HG03432 (cell line): ENCODE results near the gene LVRN.
"Not testable (repeated sequence)": the region's sequence is repeated elsewhere in the genome, so short reads cannot be mapped to it uniquely, and the experiment has no call there.

ENCODE experiments used
- ATAC-seq: cut with Tn5 transposase; IDR thresholded peaks from one replicate; pipeline ENCODE4 v1.9.1; 2021; ENCODE audit warnings: mild to moderate bottlenecking, moderate library complexity; ENCODE audit not compliant: unreplicated experiment

The LVRN gene, protein sequence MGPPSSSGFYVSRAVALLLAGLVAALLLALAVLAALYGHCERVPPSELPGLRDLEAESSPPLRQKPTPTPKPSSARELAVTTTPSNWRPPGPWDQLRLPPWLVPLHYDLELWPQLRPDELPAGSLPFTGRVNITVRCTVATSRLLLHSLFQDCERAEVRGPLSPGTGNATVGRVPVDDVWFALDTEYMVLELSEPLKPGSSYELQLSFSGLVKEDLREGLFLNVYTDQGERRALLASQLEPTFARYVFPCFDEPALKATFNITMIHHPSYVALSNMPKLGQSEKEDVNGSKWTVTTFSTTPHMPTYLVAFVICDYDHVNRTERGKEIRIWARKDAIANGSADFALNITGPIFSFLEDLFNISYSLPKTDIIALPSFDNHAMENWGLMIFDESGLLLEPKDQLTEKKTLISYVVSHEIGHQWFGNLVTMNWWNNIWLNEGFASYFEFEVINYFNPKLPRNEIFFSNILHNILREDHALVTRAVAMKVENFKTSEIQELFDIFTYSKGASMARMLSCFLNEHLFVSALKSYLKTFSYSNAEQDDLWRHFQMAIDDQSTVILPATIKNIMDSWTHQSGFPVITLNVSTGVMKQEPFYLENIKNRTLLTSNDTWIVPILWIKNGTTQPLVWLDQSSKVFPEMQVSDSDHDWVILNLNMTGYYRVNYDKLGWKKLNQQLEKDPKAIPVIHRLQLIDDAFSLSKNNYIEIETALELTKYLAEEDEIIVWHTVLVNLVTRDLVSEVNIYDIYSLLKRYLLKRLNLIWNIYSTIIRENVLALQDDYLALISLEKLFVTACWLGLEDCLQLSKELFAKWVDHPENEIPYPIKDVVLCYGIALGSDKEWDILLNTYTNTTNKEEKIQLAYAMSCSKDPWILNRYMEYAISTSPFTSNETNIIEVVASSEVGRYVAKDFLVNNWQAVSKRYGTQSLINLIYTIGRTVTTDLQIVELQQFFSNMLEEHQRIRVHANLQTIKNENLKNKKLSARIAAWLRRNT

GRCh38 chr5:115962239-115962564 is at the start of gene LVRN:
Gene LVRN (plus strand): TSS chr5:115962475. CDS start chr5:115962618, 143 bp downstream.
- no peak for ATAC-seq

GRCh38 chr5:115913623-115914400 is 48.5 kb upstream of the LVRN start:
- ATAC-seq, result not testable (repeated sequence)

GRCh38 chr5:115920171-115920725 is 42.0 kb upstream of the LVRN start:
- no peak for ATAC-seq

DNA sequence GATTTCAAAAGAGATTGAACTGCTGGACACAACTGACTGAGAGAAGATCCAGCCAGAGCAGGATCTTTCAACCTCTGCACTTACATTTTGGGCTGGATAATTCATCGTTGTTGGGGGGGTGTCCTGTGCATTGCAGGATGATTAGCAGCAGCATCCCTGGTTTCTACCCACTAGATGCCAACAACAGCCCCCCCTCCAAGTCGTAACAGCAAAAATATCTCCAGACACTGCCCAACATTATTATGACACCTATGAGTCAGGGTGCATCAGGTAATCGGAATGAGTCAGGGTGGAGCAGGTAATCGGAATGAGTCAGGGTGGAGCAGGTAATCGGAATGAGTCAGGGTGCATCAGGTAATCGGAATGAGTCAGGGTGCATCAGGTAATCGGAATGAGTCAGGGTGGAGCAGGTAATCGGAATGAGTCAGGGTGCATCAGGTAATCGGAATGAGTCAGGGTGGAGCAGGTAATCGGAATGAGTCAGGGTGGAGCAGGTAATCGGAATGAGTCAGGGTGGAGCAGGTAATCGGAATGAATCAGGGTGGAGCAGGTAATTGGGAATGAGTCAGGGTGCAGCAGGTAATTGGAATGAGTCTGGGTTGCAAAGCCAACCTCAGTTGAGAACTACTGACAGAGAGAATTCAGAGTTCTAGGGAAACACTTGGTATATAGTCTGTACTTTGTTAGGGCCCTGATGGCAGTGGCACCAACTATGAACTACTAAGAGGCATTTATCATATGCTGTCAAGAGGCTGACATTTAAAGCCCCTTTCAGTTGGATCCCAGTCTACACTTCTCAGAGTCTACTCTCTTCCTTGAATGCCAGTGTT is 33.5 kb upstream of the LVRN start:
- not testable (repeated sequence) for ATAC-seq

GRCh38 chr5:115930171-115930570 is 32.1 kb upstream of the LVRN start:
- not testable (repeated sequence) for ATAC-seq

DNA sequence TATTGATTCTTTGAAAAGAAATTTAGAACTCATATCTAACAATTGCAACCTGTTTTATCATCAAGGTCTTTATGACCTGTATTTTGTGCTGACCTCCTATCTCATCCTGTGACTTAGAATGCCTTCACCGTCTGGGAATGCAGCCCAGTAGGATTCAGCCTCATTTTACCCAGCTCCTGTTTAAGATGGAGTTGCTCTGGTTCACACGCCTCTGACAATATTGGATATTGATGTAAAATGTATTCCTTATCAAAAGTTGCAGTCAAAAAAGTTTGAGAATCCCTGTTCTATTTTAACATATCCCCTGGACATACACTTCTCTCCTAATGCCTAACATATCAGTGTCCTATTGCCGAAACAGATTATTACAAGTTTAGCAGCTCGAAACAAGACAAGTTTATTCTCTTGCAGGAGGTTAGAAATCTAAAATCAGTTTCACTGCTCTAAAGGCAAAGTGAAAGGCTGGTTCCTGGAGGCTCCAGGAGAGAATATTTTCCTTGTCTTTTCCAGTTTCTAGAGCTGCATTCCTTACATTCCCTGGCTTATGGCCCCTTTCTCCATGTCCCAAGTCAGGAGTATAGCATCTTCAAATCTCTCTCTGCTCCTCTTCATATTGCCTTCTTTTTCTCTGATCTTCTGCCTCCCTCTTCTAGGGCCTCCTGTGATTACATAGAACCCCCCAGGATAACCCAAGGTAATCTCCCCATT is 31.5 kb upstream of the LVRN start:
- ATAC-seq, result no peak

GRCh38 chr5:115932991-115933390 is 29.3 kb upstream of the LVRN start:
- no peak for ATAC-seq

DNA sequence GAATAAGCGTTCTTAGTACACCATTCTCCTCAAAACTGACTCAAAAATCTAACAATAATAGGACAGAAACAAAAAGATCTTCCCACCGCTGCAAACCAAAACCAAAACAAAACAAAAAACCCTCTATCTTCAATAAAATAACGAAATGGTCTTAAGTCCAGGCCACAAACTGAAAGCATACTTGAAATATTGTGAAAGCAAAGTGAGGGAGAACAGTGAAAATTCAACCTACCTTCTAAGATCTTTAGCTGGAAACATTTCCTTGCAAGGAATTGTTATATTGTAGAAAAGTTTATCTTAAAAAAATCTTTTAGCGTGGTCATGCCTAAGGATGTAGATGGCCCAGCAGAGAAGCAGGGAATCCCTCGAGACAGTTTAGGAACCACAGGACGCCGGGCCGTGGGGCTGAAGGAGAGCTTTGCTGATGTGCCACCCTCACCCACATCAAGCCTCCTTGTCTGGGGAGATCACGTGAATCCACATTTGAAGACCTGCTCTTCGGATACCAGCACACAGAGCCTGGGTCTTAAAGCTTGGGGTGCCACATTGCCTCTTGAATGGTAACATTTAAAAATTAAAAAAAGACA is 27.8 kb upstream of the LVRN start:
- ATAC-seq, result no peak

DNA sequence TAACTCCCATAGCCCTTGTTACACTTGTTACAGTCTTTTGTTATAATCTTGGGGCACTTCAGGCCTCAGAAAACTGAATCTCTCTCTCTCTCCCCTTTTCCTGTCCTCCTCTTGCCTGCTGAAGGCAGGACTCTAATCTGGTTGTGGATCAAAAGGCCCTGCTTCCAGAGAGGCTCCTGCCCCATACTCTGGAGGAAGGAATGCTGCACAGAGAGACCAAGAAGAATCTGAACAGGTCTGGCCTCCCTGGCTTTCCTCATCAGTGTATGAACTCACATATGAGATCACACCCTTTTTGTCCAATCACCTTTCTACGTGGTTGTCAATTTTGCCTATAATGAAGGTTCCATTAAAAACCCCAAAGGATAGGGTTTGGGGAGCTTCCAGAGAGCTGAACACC is 26.2 kb upstream of the LVRN start:
- ATAC-seq, result no peak

DNA sequence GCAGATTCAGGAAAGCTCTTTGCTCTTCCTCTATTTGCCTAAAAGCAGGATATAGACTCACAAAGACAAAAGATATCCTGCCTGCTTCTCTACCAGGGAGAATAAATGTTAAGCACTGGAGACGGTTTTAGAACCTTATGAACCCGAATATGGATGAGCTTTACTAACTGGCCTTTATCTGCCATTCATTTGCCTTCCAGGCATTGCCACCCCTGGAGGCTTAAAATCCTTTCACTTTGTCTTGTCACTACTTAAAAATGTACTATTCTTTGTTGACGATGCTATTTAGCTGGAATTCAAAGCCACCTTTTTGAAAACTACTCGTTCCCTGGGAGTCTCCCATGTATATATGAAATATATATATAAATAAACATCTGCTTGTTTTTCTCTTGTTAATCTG is 23.2 kb upstream of the LVRN start:
- no peak for ATAC-seq

DNA sequence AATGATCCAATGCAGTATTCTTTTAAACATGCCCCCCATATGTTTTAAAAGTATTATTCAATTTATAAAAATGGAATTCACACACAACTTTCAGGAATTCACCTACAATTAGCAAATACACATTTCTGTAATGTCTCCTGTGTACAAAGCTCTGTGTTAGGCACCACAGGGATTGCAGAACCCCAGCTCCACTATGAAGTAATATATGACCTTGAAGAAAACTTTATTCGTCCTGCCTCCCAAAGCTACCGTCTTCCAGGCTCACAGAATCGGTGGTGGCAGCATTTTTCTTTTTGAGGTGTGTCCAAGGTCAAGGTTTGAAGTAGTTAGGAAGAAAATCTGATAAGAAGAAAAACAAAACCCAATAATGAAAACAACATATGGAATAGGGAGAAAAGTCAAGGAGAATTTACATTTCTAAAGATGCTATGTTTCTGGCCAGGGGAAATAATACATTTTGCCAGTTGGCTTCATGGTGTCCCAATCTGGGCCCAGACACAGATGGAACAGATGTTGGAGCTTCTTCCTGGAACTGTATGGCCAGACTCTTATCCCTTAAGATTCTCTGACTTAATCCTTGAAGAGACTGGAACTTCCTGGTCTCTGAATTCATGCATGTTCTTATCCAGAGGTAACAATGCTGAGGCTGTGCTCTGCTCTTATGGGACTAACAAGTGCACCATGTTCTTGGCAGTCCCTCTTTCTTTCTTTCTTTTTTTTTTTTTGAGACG is 22.0 kb upstream of the LVRN start:
- no peak for ATAC-seq

DNA sequence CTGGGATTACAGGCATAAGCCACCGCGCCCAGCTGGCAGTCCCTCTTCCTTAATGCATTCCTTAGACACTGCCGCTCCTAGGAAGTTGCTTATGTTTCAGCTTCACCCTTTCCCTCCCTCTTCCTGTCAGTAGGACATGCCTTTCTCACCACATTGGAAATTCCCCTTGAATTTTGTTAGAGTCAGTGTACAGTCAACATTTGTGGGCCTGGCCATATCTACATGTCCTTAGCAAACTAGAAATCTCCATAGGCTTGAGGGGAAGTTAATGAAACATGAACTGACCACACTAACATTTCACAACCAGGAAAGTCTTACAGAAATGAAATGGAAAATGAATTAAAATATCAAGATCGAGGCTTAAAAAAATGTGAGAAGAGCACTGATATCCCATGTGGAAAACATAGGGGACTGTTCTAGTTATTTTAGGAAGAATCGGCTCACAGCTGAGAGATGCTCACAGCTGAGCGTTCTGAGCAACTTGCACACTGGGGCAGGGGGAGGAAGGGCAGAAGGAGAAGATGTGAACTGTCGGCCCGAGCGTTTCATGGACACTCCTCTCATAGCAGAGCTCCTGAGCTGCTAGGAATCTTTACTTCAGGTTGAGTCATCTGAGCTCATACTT is 21.1 kb upstream of the LVRN start:
- no peak for ATAC-seq

DNA sequence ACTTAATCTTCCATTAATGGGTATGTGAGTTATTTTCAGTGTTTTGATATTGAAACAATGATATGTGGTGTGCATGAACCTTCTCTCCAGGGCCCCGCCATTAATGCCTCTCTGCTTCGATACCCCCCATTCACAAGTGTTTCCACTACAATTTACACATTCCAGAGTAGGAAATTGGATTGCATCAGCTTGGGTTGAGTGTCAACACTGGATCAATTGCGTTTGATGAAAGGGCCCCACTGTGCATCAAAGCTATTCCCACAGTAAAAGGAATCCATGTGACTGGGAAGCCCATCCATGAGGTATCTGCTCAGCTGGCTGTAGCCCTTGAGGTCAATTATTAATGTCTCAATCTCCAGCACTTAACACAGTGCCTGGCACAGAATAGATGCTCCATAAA is 17.8 kb upstream of the LVRN start:
- no peak for ATAC-seq

DNA sequence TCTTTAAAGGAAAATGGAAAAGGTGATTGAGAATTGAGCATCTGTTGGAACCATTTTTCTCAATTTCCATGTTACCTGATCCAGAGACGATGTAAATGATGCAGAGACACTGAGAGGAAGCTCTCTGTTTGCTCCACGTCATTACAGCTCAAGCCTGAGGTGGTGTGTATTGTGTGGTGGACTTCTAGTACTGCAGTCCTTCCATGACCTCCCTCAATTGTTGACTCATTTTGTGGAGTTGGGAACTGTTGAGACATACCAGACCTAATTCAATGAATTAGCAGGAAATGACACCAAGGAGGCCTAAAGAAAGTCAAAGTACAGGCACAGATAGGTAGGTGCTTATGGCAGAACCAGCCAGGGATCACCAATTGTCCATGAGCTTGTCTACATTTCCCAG is 15.6 kb upstream of the LVRN start:
- ATAC-seq, result no peak

- no peak for ATAC-seq
Observed at GRCh38 chr5:115947260-115947659, 15.0 kb upstream of the LVRN start.

- ATAC-seq, result no peak
Observed at GRCh38 chr5:115948091-115948534, 14.2 kb upstream of the LVRN start.

- no peak for ATAC-seq
Observed at GRCh38 chr5:115949096-115949495, 13.2 kb upstream of the LVRN start.

- no peak for ATAC-seq
Observed at GRCh38 chr5:115952588-115952987, 9.7 kb upstream of the LVRN start.
